Peyer's patch (tissue), 4 donors: ENCODE results near the gene ATF5. TPM values are rescaled to one million over a fixed set of nuclear protein-coding genes. Genes with fewer than 3 reads are reported as not detected.

Experiments
- DNase-seq, 3 donors: peaks; one replicate each; pipeline ENCODE4 v3.0.0-alpha.2; 2017 to 2019
- H3K27ac ChIP-seq, 4 donors: fragments of 200-600 bp; sonication (generic); one replicate each; pipeline ENCODE4 v1.5.1; 2016 to 2019
- H3K27me3 ChIP-seq, 2 donors: fragments of 200-600 bp; sonication (generic); one replicate each; pipeline ENCODE4 v1.5.1; 2019
- H3K36me3 ChIP-seq, 3 donors: fragments of 200-600 bp; sonication (generic); one replicate each; pipeline ENCODE4 v1.5.1; 2016 to 2019
- H3K4me1 ChIP-seq, 4 donors: fragments of 200-600 bp; sonication (generic); one replicate each; pipeline ENCODE4 v1.5.1; 2016 to 2019
- H3K4me3 ChIP-seq, 4 donors: fragments of 200-600 bp; sonication (generic); 1 replicate in 3 of 4; 2 replicates in 1 of 4; pipeline ENCODE4 v1.5.1; 2016 to 2019; ENCODE audit warnings: mild to moderate bottlenecking in 1 of 4
- H3K9me3 ChIP-seq, 4 donors: fragments of 200-600 bp; sonication (generic); one replicate each; pipeline ENCODE4 v1.5.1; 2016 to 2019; ENCODE audit warnings: mild to moderate bottlenecking in 1 of 4
- CTCF ChIP-seq, 6 experiments: fragments of 450-650 bp in 4 of 6; fragments of 200-600 bp in 2 of 6; sonication (generic) in 1 of 6; IDR thresholded peaks; one replicate each; pipeline ENCODE4 v1.5.1; 2017 to 2019; ENCODE audit warnings: antibody characterized with exemption in 6 of 6, mild to moderate bottlenecking in 3 of 6, moderate library complexity in 1 of 6
- POLR2A ChIP-seq, 2 donors: fragments of 450-650 bp; IDR thresholded peaks; one replicate each; pipeline ENCODE4 v1.5.1; 2017; ENCODE audit warnings: antibody characterized with exemption in 2 of 2, mild to moderate bottlenecking in 2 of 2, moderate library complexity in 2 of 2
- total RNA-seq, 4 donors: library from RNA; depleted of rRNA; stranded (reverse); fragments of >200 nt; gene quantifications; one replicate each; pipeline ENCODE4 v1.1.0, GENCODE V29; 2016

The ATF5 gene
- total RNA-seq, 4 donors from 2014 or later: 3.3 to 21.4 (median 18.2) TPM

GRCh38 chr19:49977076-49977475, 48.1 kb downstream of the ATF5 start:
- Histone ChIP-seq H3K9me3 (no peaks in the 10 kb centered on the region), H3K4me3 (no peak overlapping the region), H3K27ac (no peak overlapping the region), H3K27me3 (no peaks in the 10 kb centered on the region), H3K36me3 (peaks cover 0 to 57% (median 0%) of the 10 kb centered on the region in 3 donors), H3K4me1 (no peaks in the 10 kb centered on the region)
- no peak for TF ChIP-seq POLR2A (IDR thresholded peaks at IDR 0.05)
- no peak for TF ChIP-seq CTCF (IDR thresholded peaks at IDR 0.05)
- DNase-seq: no peak

GRCh38 chr19:49977881-49978280, 48.9 kb downstream of the ATF5 start:
- Histone ChIP-seq H3K4me1 (no peaks in the 10 kb centered on the region), H3K9me3 (no peaks in the 10 kb centered on the region), H3K27ac (no peak overlapping the region), H3K27me3 (no peaks in the 10 kb centered on the region), H3K4me3 (no peak overlapping the region), H3K36me3 (peaks cover 0 to 64% (median 0%) of the 10 kb centered on the region in 3 donors)
- DNase-seq: no peak
- TF ChIP-seq POLR2A (IDR thresholded peaks at IDR 0.05): no peak
- no peak for TF ChIP-seq CTCF (IDR thresholded peaks at IDR 0.05)

DNA sequence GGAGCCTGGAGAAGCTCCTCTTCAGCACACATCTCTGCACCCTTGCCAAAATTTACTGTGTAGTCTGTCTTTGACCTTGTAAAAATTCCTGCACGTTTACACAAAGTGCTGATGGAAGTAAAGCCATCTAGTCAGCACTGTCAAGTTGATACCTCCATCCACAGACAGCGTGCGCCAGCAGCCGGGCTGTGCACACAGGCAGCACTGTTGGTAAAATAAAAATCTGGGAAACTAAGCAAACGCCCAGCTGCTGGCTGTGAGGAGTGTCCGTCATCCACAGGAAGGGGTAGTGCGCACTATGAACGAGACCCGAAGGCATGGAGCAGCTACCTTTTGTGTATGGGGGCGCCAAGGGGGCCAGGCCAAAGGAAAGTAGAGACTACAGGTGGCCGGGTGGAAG, 49.3 kb downstream of the ATF5 start:
- TF ChIP-seq CTCF (IDR thresholded peaks at IDR 0.05) (no peak), POLR2A (IDR thresholded peaks at IDR 0.05) (no peak)
- Histone ChIP-seq H3K36me3 (peaks cover 0 to 68% (median 0%) of the 10 kb centered on the region in 3 donors), H3K27ac (no peak overlapping the region), H3K9me3 (no peaks in the 10 kb centered on the region), H3K27me3 (no peaks in the 10 kb centered on the region), H3K4me1 (no peaks in the 10 kb centered on the region), H3K4me3 (no peak overlapping the region)
- DNase-seq: no peak

- H3K27me3 ChIP-seq: no peaks in the 10 kb centered on the region
- H3K9me3 ChIP-seq: no peaks in the 10 kb centered on the region
- H3K27ac ChIP-seq: no peak overlapping the region
- peaks cover 0 to 88% (median 0%) of the 10 kb centered on the region in 3 donors for H3K36me3 ChIP-seq
- no peak overlapping the region for H3K4me3 ChIP-seq
- DNase-seq: no peak
- no peak for TF ChIP-seq CTCF (IDR thresholded peaks at IDR 0.05)
- no peak for TF ChIP-seq POLR2A (IDR thresholded peaks at IDR 0.05)
- H3K4me1 ChIP-seq: no peaks in the 10 kb centered on the region
Observed at GRCh38 chr19:49981603-49982593, 52.9 kb downstream of the ATF5 start.

Other genes with a start within 250 kb of the ATF5 start
- gene ADM5, start 239.6 kb upstream of the ATF5 start, total RNA-seq: 1 to 10 TPM in 2 of 4 donors, not detected in 2; 4.4 to 9.1 TPM
- gene CPT1C, start 238.1 kb upstream of the ATF5 start, total RNA-seq: 10 to 100 TPM in 1 of 4 donors, 1 to 10 TPM in 2, not detected in 1; 3.0 to 12.4 (median 5.6) TPM
- gene TSKS, start 165.9 kb upstream of the ATF5 start, total RNA-seq: not detected
- 100 to 1,000 TPM in 1 of 4 donors, 10 to 100 TPM in 3; 57.8 to 102 (median 85.1) TPM for gene AP2A1, start 162.2 kb upstream of the ATF5 start, total RNA-seq
- gene FUZ, start 115.9 kb upstream of the ATF5 start, total RNA-seq: 10 to 100 TPM in 3 of 4 donors, 1 to 10 TPM in 1; 4.1 to 13.8 (median 12.3) TPM
- 10 to 100 TPM; 29.7 to 57.7 (median 41.8) TPM for gene MED25, start 110.9 kb upstream of the ATF5 start, total RNA-seq
- gene PTOV1, start 78.0 kb upstream of the ATF5 start, total RNA-seq: 100 to 1,000 TPM in 2 of 4 donors, 10 to 100 TPM in 2; 80.0 to 153 (median 95.9) TPM
- 100 to 1,000 TPM in 3 of 4 donors, 10 to 100 TPM in 1; 58.7 to 235 (median 118) TPM for gene PNKP, start 61.6 kb upstream of the ATF5 start, total RNA-seq
- gene AKT1S1, start 51.9 kb upstream of the ATF5 start, total RNA-seq: 10 to 100 TPM; 17.2 to 30.5 (median 23.3) TPM
- 10 to 100 TPM; 22.8 to 83.3 (median 62.1) TPM for gene TBC1D17, start 51.5 kb upstream of the ATF5 start, total RNA-seq
- not detected for gene IL4I1, start 32.3 kb upstream of the ATF5 start, total RNA-seq
- gene NUP62, start 299 bp downstream of the ATF5 start, total RNA-seq: 10 to 100 TPM; 40.0 to 54.5 (median 46.0) TPM
- 1 to 10 TPM in 1 of 4 donors, under 1 TPM in 1, not detected in 2; 0.94 to 1.7 TPM for gene SIGLEC11, start 32.0 kb downstream of the ATF5 start, total RNA-seq
- 10 to 100 TPM; 76.7 to 98.1 (median 83.9) TPM for gene VRK3, start 96.2 kb downstream of the ATF5 start, total RNA-seq
- gene ZNF473, start 96.8 kb downstream of the ATF5 start, total RNA-seq: 10 to 100 TPM in 1 of 4 donors, 1 to 10 TPM in 3; 7.5 to 14.9 (median 9.2) TPM
- gene IZUMO2, start 234.1 kb downstream of the ATF5 start, total RNA-seq: not detected